A549 (cell line): ENCODE results near the gene RPS13.
A peak's percentile ranks its signal among the peaks of the same experiment; 100 is the strongest.

ENCODE experiments used
- BHLHE40 ChIP-seq: IDR thresholded peaks from 2 replicates; pipeline ENCODE4 v1.6.1; 2012; ENCODE audit warnings: low read depth, low read length, inconsistent platforms
- FOXS1 ChIP-seq: fragments of 250-450 bp; sonication (Bioruptor Pico); IDR thresholded peaks from 2 replicates; pipeline ENCODE4 v1.5.0; 2020; ENCODE audit warnings: mild to moderate bottlenecking, moderate library complexity
- MYC ChIP-seq: IDR thresholded peaks from 2 replicates; pipeline ENCODE4 v1.6.1; 2012; ENCODE audit warnings: mild to moderate bottlenecking, inconsistent platforms, low read length, improper control_type of control experiment, borderline replicate concordance
- PBX3 ChIP-seq: IDR thresholded peaks from 2 replicates; pipeline ENCODE4 v1.6.1; 2012
- POLR2A ChIP-seq: IDR thresholded peaks from 2 replicates; pipeline ENCODE4 v1.6.1; 2012; ENCODE audit warnings: mild to moderate bottlenecking, low read length
- TF ChIP-seq, protein P1 (sequence below): fragments of 150-350 bp; IDR thresholded peaks from 2 replicates; pipeline ENCODE4 v1.6.1; 2014; ENCODE audit warnings: low read depth, mild to moderate bottlenecking, low read length
- TF ChIP-seq, protein P2 (sequence below): fragments of >200 bp; sonication (Bioruptor Twin); formaldehyde crosslinking; IDR thresholded peaks from 3 replicates; pipeline ENCODE4 v1.5.1; 2016

DNA sequence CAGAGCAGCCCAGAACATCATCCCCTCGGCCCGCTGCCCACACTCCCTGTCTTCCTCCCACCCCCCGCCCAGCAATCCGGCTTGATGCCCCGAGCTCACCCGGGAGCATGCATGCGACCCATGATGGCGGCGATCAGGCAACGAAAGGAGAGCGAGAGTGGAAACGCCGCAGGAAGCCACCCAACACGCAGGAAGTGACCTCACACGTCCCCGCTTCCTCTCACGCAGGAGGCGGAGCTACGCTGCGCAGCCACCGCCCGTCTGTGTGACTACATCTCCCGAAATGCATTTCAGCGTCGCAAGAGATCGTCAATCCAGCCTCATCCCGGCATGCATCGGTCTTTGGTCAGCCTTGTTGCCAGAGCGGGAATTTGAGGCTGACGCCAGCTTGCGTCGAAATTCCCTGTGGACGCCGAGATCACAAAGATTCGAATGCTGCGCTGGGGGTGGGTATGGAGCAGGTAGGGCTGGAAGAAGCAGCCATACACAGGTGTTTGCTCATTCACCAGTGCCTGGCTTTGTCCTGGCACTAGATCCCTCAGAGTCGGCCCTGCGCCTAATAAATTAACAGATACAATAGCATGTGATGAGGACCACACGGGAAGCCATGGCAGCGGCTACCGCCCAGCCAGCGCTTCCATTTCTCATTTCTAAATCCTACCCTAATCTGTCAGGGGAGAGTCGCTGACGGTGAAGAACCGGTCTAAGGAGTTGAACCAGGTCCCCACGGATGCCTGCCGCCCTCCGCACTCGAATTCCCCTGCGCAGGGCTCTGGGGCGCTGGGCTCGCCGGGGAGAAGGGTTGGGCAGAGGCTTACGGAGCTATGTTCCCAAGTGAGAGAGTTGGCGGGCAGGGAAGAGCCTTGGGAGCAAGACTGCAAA is at the start of gene RPS13:
- TF ChIP-seq, protein P1, sequence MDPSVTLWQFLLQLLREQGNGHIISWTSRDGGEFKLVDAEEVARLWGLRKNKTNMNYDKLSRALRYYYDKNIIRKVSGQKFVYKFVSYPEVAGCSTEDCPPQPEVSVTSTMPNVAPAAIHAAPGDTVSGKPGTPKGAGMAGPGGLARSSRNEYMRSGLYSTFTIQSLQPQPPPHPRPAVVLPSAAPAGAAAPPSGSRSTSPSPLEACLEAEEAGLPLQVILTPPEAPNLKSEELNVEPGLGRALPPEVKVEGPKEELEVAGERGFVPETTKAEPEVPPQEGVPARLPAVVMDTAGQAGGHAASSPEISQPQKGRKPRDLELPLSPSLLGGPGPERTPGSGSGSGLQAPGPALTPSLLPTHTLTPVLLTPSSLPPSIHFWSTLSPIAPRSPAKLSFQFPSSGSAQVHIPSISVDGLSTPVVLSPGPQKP = no peak
- TF ChIP-seq, protein P2, sequence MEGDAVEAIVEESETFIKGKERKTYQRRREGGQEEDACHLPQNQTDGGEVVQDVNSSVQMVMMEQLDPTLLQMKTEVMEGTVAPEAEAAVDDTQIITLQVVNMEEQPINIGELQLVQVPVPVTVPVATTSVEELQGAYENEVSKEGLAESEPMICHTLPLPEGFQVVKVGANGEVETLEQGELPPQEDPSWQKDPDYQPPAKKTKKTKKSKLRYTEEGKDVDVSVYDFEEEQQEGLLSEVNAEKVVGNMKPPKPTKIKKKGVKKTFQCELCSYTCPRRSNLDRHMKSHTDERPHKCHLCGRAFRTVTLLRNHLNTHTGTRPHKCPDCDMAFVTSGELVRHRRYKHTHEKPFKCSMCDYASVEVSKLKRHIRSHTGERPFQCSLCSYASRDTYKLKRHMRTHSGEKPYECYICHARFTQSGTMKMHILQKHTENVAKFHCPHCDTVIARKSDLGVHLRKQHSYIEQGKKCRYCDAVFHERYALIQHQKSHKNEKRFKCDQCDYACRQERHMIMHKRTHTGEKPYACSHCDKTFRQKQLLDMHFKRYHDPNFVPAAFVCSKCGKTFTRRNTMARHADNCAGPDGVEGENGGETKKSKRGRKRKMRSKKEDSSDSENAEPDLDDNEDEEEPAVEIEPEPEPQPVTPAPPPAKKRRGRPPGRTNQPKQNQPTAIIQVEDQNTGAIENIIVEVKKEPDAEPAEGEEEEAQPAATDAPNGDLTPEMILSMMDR = no peak
- TF ChIP-seq FOXS1 (CRISPR knock-in tag) (no peak), BHLHE40 (no peak), MYC (peak; percentile 70; the same call in 1 of the 2 replicates), POLR2A (peak; percentile 94), PBX3 (no peak)
